GM12878 (cell line): ENCODE data around the gene RANBP6. TPM values are rescaled to one million over a fixed set of nuclear protein-coding genes. Genes with fewer than 3 reads are reported as not detected.

Experiments
- ATAC-seq: fragments of 200-7000 bp; cut with Tn5 transposase; 3 replicates; pipeline ENCODE4 v1.9.1; 2020; ENCODE audit warnings: mild to moderate bottlenecking, moderate library complexity
- BruUV-seq: library from RNA; stranded (reverse); fragments of 400-500 nt; replicated peaks from 2 replicates; lab custom pipeline; 2021; lab: Mats Ljungman, UMichigan
- CTCF ChIA-PET: fragments of 300-600 bp; sonication (Branson Sonifier 250); formaldehyde crosslinking; extraction: SDS; loops from one replicate; lab custom pipeline; 2021; ENCODE audit warnings: inconsistent platforms; lab: Yijun Ruan, JAX
- POLR2A ChIA-PET: fragments of 350-600 bp; formaldehyde crosslinking; extraction: SDS; loops from one replicate; lab custom pipeline; 2021; ENCODE audit warnings: inconsistent platforms; lab: Charles Lee
- RAD21 ChIA-PET: fragments of 300-600 bp; sonication (Branson Sonifier 250); formaldehyde crosslinking; loops from one replicate; lab custom pipeline; 2023; ENCODE audit warnings: antibody characterized with exemption; ENCODE audit not compliant: unreplicated experiment; lab: Charles Lee
- SMC1A ChIA-PET: fragments of 300-600 bp; sonication (Branson Sonifier 250); formaldehyde crosslinking; loops from one replicate; lab custom pipeline; 2023; ENCODE audit not compliant: unreplicated experiment, uncharacterized antibody; lab: Charles Lee
- DNase-seq: peaks from one replicate; pipeline ENCODE4 v3.0.0-alpha.2; 2011; ENCODE audit warnings: low read depth, low spot score
- FAIRE-seq: peaks from 3 replicates; lab custom pipeline; 2011; peaks lifted over from hg19 to GRCh38; lab: Jason Lieb, UNC
- H2AFZ ChIP-seq: 2 replicates; pipeline ENCODE4 v1.6.0; 2011; ENCODE audit warnings: low read depth, low read length, control low read depth; ENCODE audit not compliant: control insufficient read depth
- H3K27ac ChIP-seq: 2 replicates; pipeline ENCODE4 v1.5.1; 2011; ENCODE audit warnings: control low read depth; ENCODE audit not compliant: control insufficient read depth, insufficient read depth
- H3K27me3 ChIP-seq, 2 experiments: replicated peaks in 1 of 2; 2 replicates each; pipeline versions ENCODE4 v1.6.0 to v1.6.1; 2011; ENCODE audit warnings: low read length in 1 of 2; ENCODE audit not compliant: control insufficient read depth in 2 of 2, insufficient read depth in 2 of 2
- H3K36me3 ChIP-seq, 2 experiments: 2 replicates each; pipeline ENCODE4 v1.5.1; 2011; ENCODE audit warnings: low read length in 1 of 2; ENCODE audit not compliant: control insufficient read depth in 2 of 2, insufficient read depth in 2 of 2
- H3K4me1 ChIP-seq: 2 replicates; pipeline ENCODE4 v1.6.1; 2011; ENCODE audit warnings: mild to moderate bottlenecking, low read length, moderate library complexity, mixed read lengths; ENCODE audit not compliant: control insufficient read depth, insufficient read depth
- H3K4me2 ChIP-seq: 2 replicates; pipeline ENCODE4 v1.6.0; 2011; ENCODE audit warnings: control low read depth; ENCODE audit not compliant: control insufficient read depth, insufficient read depth
- H3K4me3 ChIP-seq: fragments of 200-600 bp; sonication (generic); 2 replicates; pipeline ENCODE4 v1.5.1; 2016
- H3K79me2 ChIP-seq: 2 replicates; pipeline ENCODE4 v1.6.0; 2011; ENCODE audit warnings: low read length; ENCODE audit not compliant: control insufficient read depth, insufficient read depth
- H3K9ac ChIP-seq: 2 replicates; pipeline ENCODE4 v1.8.0; 2011; ENCODE audit warnings: low read length, control low read depth, mixed read lengths; ENCODE audit not compliant: control insufficient read depth, insufficient read depth
- H3K9me3 ChIP-seq: replicated peaks from 3 replicates; pipeline ENCODE4 v1.5.1; 2011; ENCODE audit warnings: mild to moderate bottlenecking, low read length; ENCODE audit not compliant: control insufficient read depth, insufficient read depth
- H4K20me1 ChIP-seq: 2 replicates; pipeline ENCODE4 v1.6.0; 2011; ENCODE audit not compliant: control insufficient read depth, insufficient read depth
- GATAD2B ChIP-seq: fragments of 450-650 bp; conservative IDR thresholded peaks from 2 replicates; pipeline ENCODE4 v1.6.1; 2017; ENCODE audit warnings: low read depth, mild to moderate bottlenecking, moderate library complexity
- MTA2 ChIP-seq: fragments of 450-650 bp; IDR thresholded peaks from 2 replicates; pipeline ENCODE4 v1.6.1; 2016; ENCODE audit warnings: low read depth, mild to moderate bottlenecking, moderate library complexity
- MXI1 ChIP-seq: fragments of 150-350 bp; IDR thresholded peaks from 2 replicates; pipeline ENCODE4 v1.6.1; 2011; ENCODE audit warnings: low read depth, mild to moderate bottlenecking, inconsistent platforms, low read length, improper control_type of control experiment
- SIN3A ChIP-seq: IDR thresholded peaks from 2 replicates; pipeline ENCODE4 v1.6.1; 2012; ENCODE audit warnings: low read depth, low read length, improper control_type of control experiment
- SRF ChIP-seq, 2 experiments: IDR thresholded peaks; 2 replicates each; pipeline ENCODE4 v1.6.1; 2011; ENCODE audit warnings: low read depth in 2 of 2, low read length in 2 of 2, mild to moderate bottlenecking in 1 of 2, moderate library complexity in 1 of 2
- TARDBP ChIP-seq: IDR thresholded peaks from 2 replicates; pipeline ENCODE4 v1.6.1; 2016; ENCODE audit warnings: borderline replicate concordance
- WGBS: methylation state at CpG from one replicate; pipeline ENCODE4 v1.1.6; 2016; ENCODE audit warnings: low lambda C conversion rate; ENCODE audit not compliant: insufficient replicate concordance, insufficient coverage; ENCODE audit errors: missing lambda C conversion rate; 5-methylcytosine and 5-hydroxymethylcytosine counted together
- in situ Hi-C: fragments of 300-500 bp; cut with MboI; formaldehyde crosslinking; loops from 9 replicates; pipeline ENCODE4 v1.14.3; 2018; ENCODE audit warnings: mixed read lengths
- intact Hi-C: fragments of 100-400 bp; cut with micrococcal nuclease; formaldehyde crosslinking; loops from one replicate; pipeline ENCODE4 v1.14.2; 2022; ENCODE audit not compliant: unreplicated experiment
- polyA plus RNA-seq, 11 experiments: library from polyadenylated mRNA; depleted of rRNA in 4 of 11; unstranded in 6 of 11; stranded (reverse) in 5 of 11; fragments of >200 nt; fragmentation: Nextera tagmentation in 4 of 11; fragmentation: Illumina TruSeq in 1 of 11; extraction: Ambion mirVana in 4 of 11; extraction: Trizol in 1 of 11; gene quantifications; 1 replicate in 1 of 11; 2 replicates in 10 of 11; pipeline versions ENCODE4 v1.2.1 to v1.2.3, GENCODE V29; 2011 to 2016; ENCODE audit warnings: inconsistent platforms in 2 of 11, missing spikeins in 2 of 11, low read depth in 1 of 11
- total RNA-seq, 4 experiments: library from RNA; depleted of rRNA in 3 of 4; stranded (reverse); fragments of >200 nt in 3 of 4; fragmentation: Illumina TruSeq in 1 of 4; extraction: Trizol in 1 of 4; gene quantifications; 2 replicates each; pipeline versions ENCODE4 v1.2.1 to v1.2.3, GENCODE V29; 2013 to 2021
- TF ChIP-seq, protein P1 (sequence below): fragments of 450-650 bp; IDR thresholded peaks from 2 replicates; pipeline ENCODE4 v1.6.1; 2018; ENCODE audit warnings: mild to moderate bottlenecking, low read depth, moderate library complexity; ENCODE audit not compliant: partially characterized antibody
- TF ChIP-seq, protein P2 (sequence below): fragments of 450-650 bp; IDR thresholded peaks from 2 replicates; pipeline ENCODE4 v1.6.1; 2016; ENCODE audit warnings: mild to moderate bottlenecking
- TF ChIP-seq, protein P3 (sequence below): fragments of 450-650 bp; IDR thresholded peaks from 2 replicates; pipeline ENCODE4 v1.6.1; 2016; ENCODE audit warnings: mild to moderate bottlenecking, moderate library complexity, borderline replicate concordance
- TF ChIP-seq, protein P4 (sequence below): fragments of 450-650 bp; formaldehyde crosslinking; IDR thresholded peaks from 2 replicates; pipeline ENCODE4 v1.5.0; 2022; ENCODE audit warnings: mild to moderate bottlenecking, missing genetic modification characterization

RANBP6 gene
- total and polyA plus RNA-seq, 10 of the 15 experiments (the other 5 are each of a cell fraction or from before 2014, with no cell fraction given), result 10.9 to 26.9 (median 19.4) TPM

DNA sequence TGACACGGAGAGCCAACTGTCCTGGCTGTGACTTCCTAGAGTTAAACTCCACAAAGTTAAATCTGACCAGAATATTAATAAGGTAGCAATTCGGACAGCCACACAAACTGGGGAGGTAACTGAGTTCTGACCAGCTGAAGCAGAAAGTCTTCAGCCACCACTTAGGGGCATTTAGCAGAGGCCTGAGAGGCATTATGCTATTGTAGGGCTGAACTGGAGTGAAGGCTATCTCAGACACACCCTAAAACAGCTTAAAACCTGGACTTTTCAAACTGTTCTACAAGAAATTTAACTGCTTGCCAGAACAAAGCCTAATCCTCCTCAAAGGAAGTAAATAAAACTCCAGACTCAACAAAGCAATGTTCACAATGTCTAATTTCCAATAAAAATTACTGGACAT, 32.4 kb downstream of the RANBP6 start:
- H3K27me3 ChIP-seq, result no peaks in the 10 kb centered on the region
- no peak overlapping the region for H3K4me2 ChIP-seq
- ChIA-PET POLR2A (no interaction called here), SMC1A (interaction anchor here (2.7 kb wide), 1 partner anchor 9 kb away, joined by 12 read pairs; no protein-coding TSS in a partner anchor), CTCF (interaction anchor here (1.3 kb wide), 1 partner anchor 89 kb away, joined by 5 read pairs; no protein-coding TSS in a partner anchor), RAD21 (no interaction called here)
- no peak overlapping the region for H2AFZ ChIP-seq
- peaks cover 0 to 4% of the 10 kb centered on the region in 2 experiments; a peak in 1 of 4 replicates for H3K36me3 ChIP-seq
- no peaks in the 10 kb centered on the region for H3K9me3 ChIP-seq
- FAIRE-seq, result no peak
- no TSS peak for BruUV-seq
- intact Hi-C loops, result no loop called here
- no peak for DNase-seq
- ATAC-seq, result no peak
- no peaks in the 10 kb centered on the region for H3K4me1 ChIP-seq
- no peak overlapping the region for H3K9ac ChIP-seq
- 100% methylated on average over 2 of the region's 2 CpGs for WGBS
- no peaks in the 10 kb centered on the region for H4K20me1 ChIP-seq
- in situ Hi-C loops, result no loop called here
- H3K79me2 ChIP-seq, result no peaks in the 10 kb centered on the region
- no peak overlapping the region for H3K4me3 ChIP-seq
- H3K27ac ChIP-seq, result no peak overlapping the region
- TF ChIP-seq, protein P1, sequence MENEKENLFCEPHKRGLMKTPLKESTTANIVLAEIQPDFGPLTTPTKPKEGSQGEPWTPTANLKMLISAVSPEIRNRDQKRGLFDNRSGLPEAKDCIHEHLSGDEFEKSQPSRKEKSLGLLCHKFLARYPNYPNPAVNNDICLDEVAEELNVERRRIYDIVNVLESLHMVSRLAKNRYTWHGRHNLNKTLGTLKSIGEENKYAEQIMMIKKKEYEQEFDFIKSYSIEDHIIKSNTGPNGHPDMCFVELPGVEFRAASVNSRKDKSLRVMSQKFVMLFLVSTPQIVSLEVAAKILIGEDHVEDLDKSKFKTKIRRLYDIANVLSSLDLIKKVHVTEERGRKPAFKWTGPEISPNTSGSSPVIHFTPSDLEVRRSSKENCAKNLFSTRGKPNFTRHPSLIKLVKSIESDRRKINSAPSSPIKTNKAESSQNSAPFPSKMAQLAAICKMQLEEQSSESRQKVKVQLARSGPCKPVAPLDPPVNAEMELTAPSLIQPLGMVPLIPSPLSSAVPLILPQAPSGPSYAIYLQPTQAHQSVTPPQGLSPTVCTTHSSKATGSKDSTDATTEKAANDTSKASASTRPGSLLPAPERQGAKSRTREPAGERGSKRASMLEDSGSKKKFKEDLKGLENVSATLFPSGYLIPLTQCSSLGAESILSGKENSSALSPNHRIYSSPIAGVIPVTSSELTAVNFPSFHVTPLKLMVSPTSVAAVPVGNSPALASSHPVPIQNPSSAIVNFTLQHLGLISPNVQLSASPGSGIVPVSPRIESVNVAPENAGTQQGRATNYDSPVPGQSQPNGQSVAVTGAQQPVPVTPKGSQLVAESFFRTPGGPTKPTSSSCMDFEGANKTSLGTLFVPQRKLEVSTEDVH, result no peak
- no peak for TF ChIP-seq MXI1
- no peak for TF ChIP-seq SRF (IDR thresholded peaks at IDR 0.05; ENCODE audit: low read depth in 2 of 2, low read length in 2 of 2)
- TF ChIP-seq MTA2, result no peak
- TF ChIP-seq, protein P2, sequence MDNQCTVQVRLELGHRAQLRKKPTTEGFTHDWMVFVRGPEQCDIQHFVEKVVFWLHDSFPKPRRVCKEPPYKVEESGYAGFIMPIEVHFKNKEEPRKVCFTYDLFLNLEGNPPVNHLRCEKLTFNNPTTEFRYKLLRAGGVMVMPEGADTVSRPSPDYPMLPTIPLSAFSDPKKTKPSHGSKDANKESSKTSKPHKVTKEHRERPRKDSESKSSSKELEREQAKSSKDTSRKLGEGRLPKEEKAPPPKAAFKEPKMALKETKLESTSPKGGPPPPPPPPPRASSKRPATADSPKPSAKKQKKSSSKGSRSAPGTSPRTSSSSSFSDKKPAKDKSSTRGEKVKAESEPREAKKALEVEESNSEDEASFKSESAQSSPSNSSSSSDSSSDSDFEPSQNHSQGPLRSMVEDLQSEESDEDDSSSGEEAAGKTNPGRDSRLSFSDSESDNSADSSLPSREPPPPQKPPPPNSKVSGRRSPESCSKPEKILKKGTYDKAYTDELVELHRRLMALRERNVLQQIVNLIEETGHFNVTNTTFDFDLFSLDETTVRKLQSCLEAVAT, result no peak
- TF ChIP-seq, protein P3, sequence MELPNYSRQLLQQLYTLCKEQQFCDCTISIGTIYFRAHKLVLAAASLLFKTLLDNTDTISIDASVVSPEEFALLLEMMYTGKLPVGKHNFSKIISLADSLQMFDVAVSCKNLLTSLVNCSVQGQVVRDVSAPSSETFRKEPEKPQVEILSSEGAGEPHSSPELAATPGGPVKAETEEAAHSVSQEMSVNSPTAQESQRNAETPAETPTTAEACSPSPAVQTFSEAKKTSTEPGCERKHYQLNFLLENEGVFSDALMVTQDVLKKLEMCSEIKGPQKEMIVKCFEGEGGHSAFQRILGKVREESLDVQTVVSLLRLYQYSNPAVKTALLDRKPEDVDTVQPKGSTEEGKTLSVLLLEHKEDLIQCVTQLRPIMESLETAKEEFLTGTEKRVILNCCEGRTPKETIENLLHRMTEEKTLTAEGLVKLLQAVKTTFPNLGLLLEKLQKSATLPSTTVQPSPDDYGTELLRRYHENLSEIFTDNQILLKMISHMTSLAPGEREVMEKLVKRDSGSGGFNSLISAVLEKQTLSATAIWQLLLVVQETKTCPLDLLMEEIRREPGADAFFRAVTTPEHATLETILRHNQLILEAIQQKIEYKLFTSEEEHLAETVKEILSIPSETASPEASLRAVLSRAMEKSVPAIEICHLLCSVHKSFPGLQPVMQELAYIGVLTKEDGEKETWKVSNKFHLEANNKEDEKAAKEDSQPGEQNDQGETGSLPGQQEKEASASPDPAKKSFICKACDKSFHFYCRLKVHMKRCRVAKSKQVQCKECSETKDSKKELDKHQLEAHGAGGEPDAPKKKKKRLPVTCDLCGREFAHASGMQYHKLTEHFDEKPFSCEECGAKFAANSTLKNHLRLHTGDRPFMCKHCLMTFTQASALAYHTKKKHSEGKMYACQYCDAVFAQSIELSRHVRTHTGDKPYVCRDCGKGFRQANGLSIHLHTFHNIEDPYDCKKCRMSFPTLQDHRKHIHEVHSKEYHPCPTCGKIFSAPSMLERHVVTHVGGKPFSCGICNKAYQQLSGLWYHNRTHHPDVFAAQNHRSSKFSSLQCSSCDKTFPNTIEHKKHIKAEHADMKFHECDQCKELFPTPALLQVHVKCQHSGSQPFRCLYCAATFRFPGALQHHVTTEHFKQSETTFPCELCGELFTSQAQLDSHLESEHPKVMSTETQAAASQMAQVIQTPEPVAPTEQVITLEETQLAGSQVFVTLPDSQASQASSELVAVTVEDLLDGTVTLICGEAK, result no peak
- no peak for TF ChIP-seq TARDBP
- TF ChIP-seq SIN3A, result no peak
- TF ChIP-seq, protein P4, sequence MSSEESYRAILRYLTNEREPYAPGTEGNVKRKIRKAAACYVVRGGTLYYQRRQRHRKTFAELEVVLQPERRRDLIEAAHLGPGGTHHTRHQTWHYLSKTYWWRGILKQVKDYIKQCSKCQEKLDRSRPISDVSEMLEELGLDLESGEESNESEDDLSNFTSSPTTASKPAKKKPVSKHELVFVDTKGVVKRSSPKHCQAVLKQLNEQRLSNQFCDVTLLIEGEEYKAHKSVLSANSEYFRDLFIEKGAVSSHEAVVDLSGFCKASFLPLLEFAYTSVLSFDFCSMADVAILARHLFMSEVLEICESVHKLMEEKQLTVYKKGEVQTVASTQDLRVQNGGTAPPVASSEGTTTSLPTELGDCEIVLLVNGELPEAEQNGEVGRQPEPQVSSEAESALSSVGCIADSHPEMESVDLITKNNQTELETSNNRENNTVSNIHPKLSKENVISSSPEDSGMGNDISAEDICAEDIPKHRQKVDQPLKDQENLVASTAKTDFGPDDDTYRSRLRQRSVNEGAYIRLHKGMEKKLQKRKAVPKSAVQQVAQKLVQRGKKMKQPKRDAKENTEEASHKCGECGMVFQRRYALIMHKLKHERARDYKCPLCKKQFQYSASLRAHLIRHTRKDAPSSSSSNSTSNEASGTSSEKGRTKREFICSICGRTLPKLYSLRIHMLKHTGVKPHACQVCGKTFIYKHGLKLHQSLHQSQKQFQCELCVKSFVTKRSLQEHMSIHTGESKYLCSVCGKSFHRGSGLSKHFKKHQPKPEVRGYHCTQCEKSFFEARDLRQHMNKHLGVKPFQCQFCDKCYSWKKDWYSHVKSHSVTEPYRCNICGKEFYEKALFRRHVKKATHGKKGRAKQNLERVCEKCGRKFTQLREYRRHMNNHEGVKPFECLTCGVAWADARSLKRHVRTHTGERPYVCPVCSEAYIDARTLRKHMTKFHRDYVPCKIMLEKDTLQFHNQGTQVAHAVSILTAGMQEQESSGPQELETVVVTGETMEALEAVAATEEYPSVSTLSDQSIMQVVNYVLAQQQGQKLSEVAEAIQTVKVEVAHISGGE, result no peak
- no peak for TF ChIP-seq GATAD2B
